GM23248 (cell line): ENCODE measurements around the gene SLC39A12. TPM values are rescaled to one million over a fixed set of nuclear protein-coding genes. Genes with fewer than 3 reads are reported as not detected.
"Not testable (repeated sequence)": the region's sequence is repeated elsewhere in the genome, so short reads cannot be mapped to it uniquely, and the experiment has no call there.

ENCODE experiments used
- DNase-seq: peaks from one replicate; pipeline ENCODE4 v3.0.0-alpha.2; 2015
- H2AFZ ChIP-seq: fragments of 200-600 bp; sonication (generic); 2 replicates; pipeline ENCODE4 v1.6.1; 2016; ENCODE audit warnings: antibody characterized with exemption
- H3F3A ChIP-seq: fragments of 200-600 bp; sonication (generic); 2 replicates; pipeline ENCODE4 v1.6.1; 2016; ENCODE audit warnings: mild to moderate bottlenecking, antibody characterized with exemption, mixed run types; ENCODE audit not compliant: insufficient read depth
- H3K27ac ChIP-seq: fragments of 200-600 bp; sonication (generic); 2 replicates; pipeline ENCODE4 v1.5.1; 2016; ENCODE audit warnings: mild to moderate bottlenecking
- H3K27me3 ChIP-seq: fragments of 200-600 bp; sonication (generic); replicated peaks from 2 replicates; pipeline ENCODE4 v1.6.1; 2016; ENCODE audit warnings: mild to moderate bottlenecking; ENCODE audit not compliant: insufficient read depth
- H3K36me3 ChIP-seq: fragments of 200-600 bp; sonication (generic); 2 replicates; pipeline ENCODE4 v1.6.1; 2016; ENCODE audit warnings: low read depth, mild to moderate bottlenecking
- H3K4me1 ChIP-seq: fragments of 200-600 bp; sonication (generic); 2 replicates; pipeline ENCODE4 v1.6.1; 2016; ENCODE audit warnings: mild to moderate bottlenecking; ENCODE audit not compliant: insufficient read depth
- H3K4me2 ChIP-seq: fragments of 200-600 bp; sonication (generic); one replicate; pipeline ENCODE4 v1.6.1; 2016; ENCODE audit warnings: mild to moderate bottlenecking; ENCODE audit not compliant: unreplicated experiment
- H3K4me3 ChIP-seq: fragments of 200-600 bp; sonication (generic); 2 replicates; pipeline ENCODE4 v1.5.1; 2016; ENCODE audit warnings: mild to moderate bottlenecking
- H3K79me2 ChIP-seq: fragments of 200-600 bp; sonication (generic); 2 replicates; pipeline ENCODE4 v1.6.1; 2016; ENCODE audit warnings: mild to moderate bottlenecking; ENCODE audit not compliant: insufficient read depth
- H3K9ac ChIP-seq: fragments of 200-600 bp; sonication (generic); 2 replicates; pipeline ENCODE4 v1.6.1; 2016; ENCODE audit warnings: mild to moderate bottlenecking
- H3K9me2 ChIP-seq: fragments of 200-600 bp; sonication (generic); 2 replicates; pipeline ENCODE4 v1.6.1; 2016; ENCODE audit warnings: mixed run types, mild to moderate bottlenecking, moderate library complexity; ENCODE audit not compliant: insufficient read depth
- H3K9me3 ChIP-seq: fragments of 200-600 bp; sonication (generic); one replicate; pipeline ENCODE4 v1.6.1; 2017; ENCODE audit warnings: low read depth
- H4K20me1 ChIP-seq: fragments of 200-600 bp; sonication (generic); 2 replicates; pipeline ENCODE4 v1.6.0; 2016; ENCODE audit not compliant: insufficient read depth
- EZH2 ChIP-seq: fragments of 200-600 bp; sonication (generic); IDR thresholded peaks from 2 replicates; pipeline ENCODE4 v1.6.1; 2018; ENCODE audit warnings: antibody characterized with exemption, mild to moderate bottlenecking; ENCODE audit not compliant: insufficient read depth, poor library complexity, severe bottlenecking
- EZH2phosphoT487 ChIP-seq: fragments of 200-600 bp; sonication (generic); IDR thresholded peaks from 2 replicates; pipeline ENCODE4 v1.6.1; 2018; ENCODE audit warnings: antibody characterized with exemption, moderate library complexity, mild to moderate bottlenecking, low read depth; ENCODE audit not compliant: insufficient read depth
- WGBS, 2 experiments: methylation state at CpG; one replicate each; pipeline ENCODE4 v1.1.6; 2015 to 2017; ENCODE audit warnings: low lambda C conversion rate in 2 of 2, low coverage in 1 of 2; ENCODE audit errors: missing lambda C conversion rate in 2 of 2; 5-methylcytosine and 5-hydroxymethylcytosine counted together
- in situ Hi-C: fragments of 300-500 bp; cut with MboI; formaldehyde crosslinking; loops from 2 replicates; pipeline ENCODE4 v1.15.0; 2020
- polyA plus RNA-seq: library from polyadenylated mRNA; unstranded; fragments of >200 nt; fragmentation: Nextera tagmentation; extraction: Ambion mirVana; gene quantifications from 2 replicates; pipeline ENCODE4 v1.2.1, GENCODE V29; 2016
- total RNA-seq: library from RNA; depleted of rRNA; stranded (reverse); fragments of >200 nt; shearing (Covaris generic); gene quantifications from 2 replicates; pipeline ENCODE4 v1.2.3, GENCODE V29; 2014

Gene SLC39A12
- total and polyA plus RNA-seq, 2 experiments from 2014 or later: not detected

DNA sequence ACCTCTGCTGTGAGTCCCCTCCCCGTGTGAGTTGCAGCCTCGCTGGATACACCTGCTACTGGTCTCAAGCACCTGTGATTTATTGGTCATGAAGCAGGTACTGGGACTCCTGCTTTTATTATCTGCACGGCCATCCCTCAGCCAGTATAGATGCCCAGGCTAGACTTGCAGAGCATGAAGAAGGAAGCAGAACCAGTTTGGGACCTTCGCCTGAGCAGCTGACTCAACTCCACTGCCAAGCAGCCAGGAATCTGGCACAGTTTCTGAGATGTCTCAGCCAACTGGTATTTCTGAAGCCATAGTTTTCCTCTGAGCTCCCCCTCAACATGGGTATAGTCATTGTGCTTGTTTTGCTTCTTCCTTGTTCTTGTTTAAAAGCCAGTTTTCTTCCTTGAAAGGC lies 28.0 kb upstream of the SLC39A12 start:
- H3K79me2 ChIP-seq: no peaks in the 10 kb centered on the region
- peaks cover 21% of the 10 kb centered on the region for H3F3A ChIP-seq
- no peaks in the 10 kb centered on the region for H3K9me3 ChIP-seq
- H3K27ac ChIP-seq: peak overlapping the region; percentile 62
- H3K9ac ChIP-seq: no peak overlapping the region
- peak overlapping the region; percentile 60 for H2AFZ ChIP-seq
- H3K4me2 ChIP-seq: peak overlapping the region; percentile 52
- in situ Hi-C loops: no loop called here
- H3K4me3 ChIP-seq: peak overlapping the region; percentile 57
- no peaks in the 10 kb centered on the region for H3K36me3 ChIP-seq
- H3K4me1 ChIP-seq: peaks cover 17% of the 10 kb centered on the region
- peak; percentile 94 for DNase-seq
- H4K20me1 ChIP-seq: no peaks in the 10 kb centered on the region
- no peaks in the 10 kb centered on the region; the same call in 1 of the 2 replicates for H3K9me2 ChIP-seq
- no peak for TF ChIP-seq EZH2
- no peaks in the 10 kb centered on the region for H3K27me3 ChIP-seq
- WGBS, 2 experiments: 1 to 5% methylated on average over 4 of the region's 4 CpGs

DNA sequence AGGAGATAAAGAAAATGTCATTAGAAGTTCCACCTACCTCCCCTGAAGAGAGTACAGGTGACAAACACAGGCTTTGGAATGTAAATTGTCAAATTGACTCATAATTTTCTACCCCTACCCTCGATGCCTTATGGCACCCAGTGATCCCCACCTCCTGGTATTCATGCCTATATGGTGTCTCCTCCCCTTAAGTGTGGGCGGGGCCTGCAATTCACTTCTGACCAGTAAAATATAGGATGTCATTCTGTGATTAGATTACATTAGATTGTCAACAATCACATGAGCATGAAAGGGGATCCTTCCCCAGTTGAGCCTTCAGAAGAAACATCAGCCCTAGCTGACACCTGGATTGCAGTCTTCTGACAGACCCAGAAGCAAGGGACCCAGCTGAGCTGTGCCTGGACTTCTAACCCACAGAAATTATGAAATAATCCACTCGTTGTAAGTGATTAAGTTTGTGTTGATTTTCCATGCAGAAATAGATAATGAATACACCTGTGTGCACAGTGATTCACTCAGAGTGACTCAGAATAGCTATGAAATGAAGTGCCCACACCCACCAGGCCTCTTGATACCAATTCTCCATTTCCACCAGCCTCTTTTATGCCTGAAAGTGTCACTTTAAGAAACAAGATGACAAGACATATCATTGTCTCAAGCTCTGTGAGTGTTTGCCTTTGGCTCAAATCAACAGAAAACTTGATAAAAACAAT lies 8.5 kb upstream of the SLC39A12 start:
- TF ChIP-seq EZH2 (no peak), EZH2phosphoT487 (no peak)
- H4K20me1 ChIP-seq: no peaks in the 10 kb centered on the region
- no peaks in the 10 kb centered on the region for H3F3A ChIP-seq
- no peaks in the 10 kb centered on the region for H3K9me2 ChIP-seq
- no peaks in the 10 kb centered on the region for H3K36me3 ChIP-seq
- H3K4me3 ChIP-seq: no peak overlapping the region
- in situ Hi-C loops: no loop called here
- H3K27ac ChIP-seq: no peak overlapping the region
- WGBS, 2 experiments: 33 to 40% methylated on average over 3 of the region's 3 CpGs
- H3K4me2 ChIP-seq: no peak overlapping the region
- H3K9me3 ChIP-seq: no peaks in the 10 kb centered on the region
- no peak overlapping the region for H3K9ac ChIP-seq
- H3K27me3 ChIP-seq: no peaks in the 10 kb centered on the region
- no peaks in the 10 kb centered on the region for H3K4me1 ChIP-seq
- no peaks in the 10 kb centered on the region for H3K79me2 ChIP-seq
- DNase-seq: no peak
- H2AFZ ChIP-seq: no peak overlapping the region

GRCh38 chr10:17950269-17950668 lies 1.4 kb upstream of the SLC39A12 start:
- WGBS, 2 experiments: 65 to 66% methylated on average over 7 of the region's 7 CpGs
- DNase-seq, H3K9ac ChIP-seq, in situ Hi-C loops, H3K4me2 ChIP-seq, H3K9me3 ChIP-seq, H3K27ac ChIP-seq, H3K27me3 ChIP-seq, H2AFZ ChIP-seq, H4K20me1 ChIP-seq, H3K9me2 ChIP-seq, H3K4me3 ChIP-seq, H3K79me2 ChIP-seq, H3K36me3 ChIP-seq: not testable (repeated sequence)
- Histone ChIP-seq H3K4me1 (peaks cover 27% of the 10 kb centered on the region), H3F3A (peaks cover 20% of the 10 kb centered on the region)

GRCh38 chr10:17950726-17951125 lies 992 bp upstream of the SLC39A12 start:
- WGBS, 2 experiments: 92 to 96% methylated on average over 19 to 22 of the region's 22 CpGs
- no peak for TF ChIP-seq EZH2phosphoT487
- no peak for TF ChIP-seq EZH2
- Histone ChIP-seq H3K27ac (no peak overlapping the region), H3K79me2 (no peaks in the 10 kb centered on the region), H3F3A (peaks cover 23% of the 10 kb centered on the region), H3K9ac (no peak overlapping the region), H3K4me1 (peaks cover 27% of the 10 kb centered on the region), H3K27me3 (no peaks in the 10 kb centered on the region), H3K9me3 (no peaks in the 10 kb centered on the region), H3K4me2 (no peak overlapping the region), H2AFZ (no peak overlapping the region), H3K36me3 (no peaks in the 10 kb centered on the region), H3K9me2 (no peaks in the 10 kb centered on the region), H4K20me1 (no peaks in the 10 kb centered on the region), H3K4me3 (no peak overlapping the region)
- in situ Hi-C loops: no loop called here
- no peak for DNase-seq

GRCh38 chr10:17954372-17954771 lies 2.7 kb downstream of the SLC39A12 start:
- H3K9me2 ChIP-seq, DNase-seq, H4K20me1 ChIP-seq, H3K9me3 ChIP-seq, H3K79me2 ChIP-seq, H3K27ac ChIP-seq, H3K4me3 ChIP-seq, in situ Hi-C loops, H2AFZ ChIP-seq, H3K9ac ChIP-seq, H3K36me3 ChIP-seq, H3K27me3 ChIP-seq: not testable (repeated sequence)
- Histone ChIP-seq H3K4me2 (peak overlapping the region; percentile 23), H3F3A (peaks cover 23% of the 10 kb centered on the region), H3K4me1 (peaks cover 27% of the 10 kb centered on the region)
- WGBS, 2 experiments: 79 to 82% methylated on average over 10 of the region's 10 CpGs
